Measurements from ENCODE around the gene TJP2. TPM values are rescaled to one million over a fixed set of nuclear protein-coding genes. Genes with fewer than 3 reads are reported as not detected.

TJP2 gene
- total RNA-seq, 4 donors from 2014 or later, result 114 to 221 (median 156) TPM

DNA sequence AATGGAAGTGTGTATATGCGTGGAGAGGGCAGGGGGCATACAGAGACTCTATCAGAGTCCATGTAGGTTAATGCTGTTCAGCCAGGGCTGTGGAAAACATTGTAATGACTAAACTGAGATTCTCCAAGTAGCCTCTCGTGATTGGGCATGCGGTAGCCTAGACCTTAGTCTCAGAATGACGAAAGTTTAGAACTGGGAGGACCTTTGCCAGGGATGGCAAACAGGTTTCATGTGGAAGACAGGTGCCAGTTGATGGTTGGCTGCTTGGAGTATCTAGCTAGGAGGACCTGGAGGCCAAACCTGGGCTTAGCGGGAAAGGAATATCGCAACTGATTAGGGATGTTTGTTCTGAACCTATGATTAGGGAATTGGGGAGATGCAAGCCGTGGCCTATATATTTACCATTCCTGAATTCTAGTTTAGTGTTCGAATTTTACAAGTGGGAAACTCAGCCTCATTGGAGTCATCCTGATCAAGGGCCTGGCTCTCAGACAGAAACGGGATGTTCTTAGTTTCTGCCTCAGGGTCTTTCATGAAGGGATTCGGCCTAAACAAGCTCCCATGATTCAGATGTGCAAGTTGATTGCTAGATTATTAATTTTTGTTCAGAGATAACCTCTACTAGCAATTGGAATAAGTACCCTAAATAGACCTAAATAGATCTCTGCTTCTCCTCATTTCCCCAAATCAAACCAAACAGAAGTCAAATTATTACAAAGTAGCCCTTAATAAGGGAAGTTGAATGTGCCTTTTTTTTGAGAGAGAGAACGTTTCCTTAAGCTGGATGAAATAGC is 26.8 kb upstream of the TJP2 start:
- DNase-seq (ENCODE audit: low spot score) (no peak), ATAC-seq (ENCODE audit: low FRiP score) (no peak)
- TF ChIP-seq, protein P1, sequence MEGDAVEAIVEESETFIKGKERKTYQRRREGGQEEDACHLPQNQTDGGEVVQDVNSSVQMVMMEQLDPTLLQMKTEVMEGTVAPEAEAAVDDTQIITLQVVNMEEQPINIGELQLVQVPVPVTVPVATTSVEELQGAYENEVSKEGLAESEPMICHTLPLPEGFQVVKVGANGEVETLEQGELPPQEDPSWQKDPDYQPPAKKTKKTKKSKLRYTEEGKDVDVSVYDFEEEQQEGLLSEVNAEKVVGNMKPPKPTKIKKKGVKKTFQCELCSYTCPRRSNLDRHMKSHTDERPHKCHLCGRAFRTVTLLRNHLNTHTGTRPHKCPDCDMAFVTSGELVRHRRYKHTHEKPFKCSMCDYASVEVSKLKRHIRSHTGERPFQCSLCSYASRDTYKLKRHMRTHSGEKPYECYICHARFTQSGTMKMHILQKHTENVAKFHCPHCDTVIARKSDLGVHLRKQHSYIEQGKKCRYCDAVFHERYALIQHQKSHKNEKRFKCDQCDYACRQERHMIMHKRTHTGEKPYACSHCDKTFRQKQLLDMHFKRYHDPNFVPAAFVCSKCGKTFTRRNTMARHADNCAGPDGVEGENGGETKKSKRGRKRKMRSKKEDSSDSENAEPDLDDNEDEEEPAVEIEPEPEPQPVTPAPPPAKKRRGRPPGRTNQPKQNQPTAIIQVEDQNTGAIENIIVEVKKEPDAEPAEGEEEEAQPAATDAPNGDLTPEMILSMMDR (IDR thresholded peaks at IDR 0.05), result no peak

DNA sequence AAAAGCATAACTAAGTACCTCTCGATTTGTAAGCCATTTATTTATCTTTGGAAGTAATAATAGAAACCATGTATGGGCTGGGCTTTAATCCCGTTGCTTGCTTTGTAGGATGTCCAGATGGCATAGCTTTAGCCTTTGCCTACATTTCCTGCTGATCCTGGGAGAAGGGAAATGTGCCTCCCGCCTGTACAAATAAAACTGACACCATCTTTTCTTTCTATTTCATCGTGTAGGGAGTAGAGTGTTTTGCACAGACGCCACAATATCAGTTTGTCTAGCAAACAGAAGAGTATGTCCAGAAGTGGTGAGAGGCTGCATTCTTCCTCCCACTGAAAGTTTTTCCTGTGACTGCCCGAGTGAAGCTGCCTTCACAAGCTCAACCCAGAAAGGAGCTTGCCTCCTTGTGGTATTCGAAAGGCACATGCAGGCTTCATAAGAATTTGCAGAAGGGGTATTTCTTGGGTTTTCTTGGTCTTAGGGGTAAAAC is 24.7 kb upstream of the TJP2 start:
- no peak for DNase-seq (ENCODE audit: low spot score)
- TF ChIP-seq, protein P1 (IDR thresholded peaks at IDR 0.05), result no peak
- peak; percentile 71 for ATAC-seq (ENCODE audit: low FRiP score)

DNA sequence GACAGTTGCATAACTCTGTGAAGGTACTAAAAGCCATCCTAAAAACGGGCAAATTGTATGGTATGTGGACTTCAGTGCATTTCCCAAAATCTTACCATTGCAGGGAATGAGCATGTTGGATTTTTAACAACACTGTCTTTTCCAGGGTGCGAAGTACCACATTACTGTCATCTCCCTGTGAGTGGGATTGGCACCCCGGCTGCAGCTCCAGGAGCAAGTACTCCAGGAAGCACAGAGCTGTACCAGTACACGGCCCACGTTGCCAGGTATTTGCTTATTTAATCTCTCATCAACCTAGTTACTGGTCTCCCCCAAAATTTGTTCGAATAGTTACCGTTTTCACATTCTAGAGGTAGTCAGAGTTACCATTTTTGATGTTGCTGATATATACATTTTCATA is 22.6 kb upstream of the TJP2 start:
- ATAC-seq (ENCODE audit: low FRiP score) (no peak), DNase-seq (ENCODE audit: low spot score) (no peak)
- TF ChIP-seq, protein P1 (IDR thresholded peaks at IDR 0.05), result no peak

DNA sequence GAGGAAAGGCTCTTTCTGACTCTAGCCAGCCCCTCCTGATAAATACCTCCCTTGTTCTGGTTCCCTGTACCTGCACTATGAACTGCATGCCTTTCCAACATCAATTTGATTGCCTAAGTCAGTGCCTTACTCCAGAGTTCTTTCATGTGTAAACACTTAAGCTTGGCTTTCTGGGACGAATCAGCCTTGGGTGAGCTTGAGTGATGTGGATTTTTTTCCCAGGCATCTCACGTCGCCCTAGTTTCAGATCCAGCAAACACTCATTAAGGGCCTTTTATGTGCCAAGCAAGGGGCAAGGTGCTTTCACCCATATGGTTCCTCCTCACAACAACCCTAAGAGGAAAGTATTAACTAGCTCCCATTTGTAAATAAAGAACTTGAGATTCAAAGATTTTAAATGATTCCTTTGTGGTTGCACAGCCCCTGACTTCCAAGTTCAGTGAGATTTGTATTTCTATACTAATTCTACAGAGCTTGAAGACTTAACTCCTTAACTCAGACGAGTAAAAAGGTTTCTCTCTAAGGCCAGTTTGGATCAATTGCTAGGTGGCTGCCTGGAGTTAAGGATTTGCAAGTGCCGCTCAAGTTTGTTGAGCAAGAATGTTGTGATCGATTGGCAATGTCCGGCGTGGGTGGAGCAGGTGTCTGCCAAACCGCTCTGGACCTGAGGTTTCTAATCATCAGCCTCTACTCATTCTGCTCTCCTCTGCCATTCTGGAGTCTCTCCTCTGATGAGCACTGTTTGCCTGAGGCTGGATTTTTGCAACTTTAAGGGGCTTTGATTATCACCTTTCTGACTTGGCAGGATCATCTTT is 20.2 kb upstream of the TJP2 start:
- no peak for ATAC-seq (ENCODE audit: low FRiP score)
- TF ChIP-seq, protein P1 (IDR thresholded peaks at IDR 0.05), result no peak

DNA sequence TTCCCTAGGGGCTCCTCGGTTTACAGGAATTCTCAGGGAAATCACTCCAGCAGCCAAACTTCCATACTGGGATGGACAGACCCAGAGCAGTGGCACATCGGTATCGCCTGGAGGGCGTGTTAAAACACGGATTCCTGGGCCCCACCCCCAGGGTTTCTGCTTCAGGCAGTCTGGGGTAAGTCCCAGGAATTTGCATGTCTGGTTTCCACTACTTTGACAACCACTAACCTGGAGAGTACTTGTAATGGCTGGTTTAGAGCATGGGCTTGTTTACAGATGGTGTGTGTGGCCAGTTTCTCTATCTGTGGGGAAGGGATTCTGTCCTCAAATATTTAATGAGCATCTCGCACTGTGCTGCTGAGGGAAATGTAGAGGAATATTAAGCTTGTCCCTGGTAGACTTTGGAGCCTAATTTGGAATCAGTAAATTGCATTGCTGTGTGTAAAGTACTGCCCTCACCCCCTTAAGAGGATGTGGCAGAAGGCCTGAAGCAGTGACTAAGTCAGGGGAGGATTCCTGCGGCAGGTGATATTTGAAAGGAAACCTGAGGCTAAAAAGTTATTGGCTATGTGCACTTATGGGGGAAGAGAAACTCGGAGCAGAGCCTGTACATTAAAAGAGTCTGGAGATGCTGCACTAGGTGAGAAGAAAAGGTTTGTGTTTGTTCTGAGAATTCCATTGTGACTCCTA is 18.6 kb upstream of the TJP2 start:
- TF ChIP-seq, protein P1 (IDR thresholded peaks at IDR 0.05), result no peak
- DNase-seq (ENCODE audit: low spot score) (no peak), ATAC-seq (ENCODE audit: low FRiP score) (no peak)

More for the DNA sequence above, 20.2 kb upstream of the TJP2 start:
- no peak for DNase-seq (ENCODE audit: low spot score)

DNA sequence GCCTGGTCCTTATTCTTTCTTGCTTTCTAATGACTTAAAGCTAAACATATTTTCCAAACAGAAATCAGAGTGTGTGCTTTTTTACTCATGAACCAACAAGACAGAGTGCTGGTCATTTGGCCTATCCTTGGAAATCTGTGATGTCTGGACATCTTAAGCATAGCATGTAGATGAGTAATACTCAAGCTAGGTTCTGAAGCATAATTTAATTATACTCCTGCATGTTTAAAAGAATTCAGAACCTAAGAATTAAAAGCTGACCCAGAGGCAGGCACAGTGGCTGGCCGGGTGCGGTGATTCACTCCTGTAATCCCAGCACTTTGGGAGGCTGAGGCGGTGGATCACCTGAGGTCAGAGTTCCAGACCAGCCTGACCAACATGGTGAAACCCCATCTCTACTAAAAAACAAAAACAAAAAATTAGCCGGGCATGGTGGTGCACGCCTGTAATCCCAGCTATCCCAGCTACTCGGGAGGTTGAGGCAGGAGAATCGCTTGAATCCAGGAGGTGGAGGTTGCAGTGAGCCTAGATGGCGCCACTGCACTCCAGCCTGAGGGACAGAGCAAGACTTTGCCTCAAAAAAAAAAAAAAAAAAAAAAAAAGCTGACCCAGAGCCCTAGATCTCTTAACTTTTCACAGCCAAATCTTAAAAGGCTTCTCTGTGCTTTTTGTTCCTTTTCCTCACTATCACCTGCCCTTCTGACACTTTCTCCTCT is 16.2 kb upstream of the TJP2 start:
- no peak for DNase-seq (ENCODE audit: low spot score)
- TF ChIP-seq, protein P1 (IDR thresholded peaks at IDR 0.05), result no peak

More for the DNA sequence above, 16.2 kb upstream of the TJP2 start:
- ATAC-seq (ENCODE audit: low FRiP score), result no peak

All from omental fat pad (tissue), 4 donors.